Right lobe of liver (tissue), 4 donors: ENCODE results near the gene MINK1.

ENCODE experiments used
- POLR2A ChIP-seq: fragments of 450-650 bp; IDR thresholded peaks from one replicate; pipeline ENCODE4 v1.6.1; 2017; ENCODE audit warnings: antibody characterized with exemption, mild to moderate bottlenecking
- TF ChIP-seq, protein P1 (sequence below), 4 donors: fragments of 200-600 bp in 3 of 4; fragments of 450-650 bp in 1 of 4; IDR thresholded peaks; one replicate each; pipeline versions ENCODE4 v1.5.1 to v1.8.0; 2016 to 2022; ENCODE audit warnings: antibody characterized with exemption in 4 of 4, mild to moderate bottlenecking in 2 of 4
- donor health status: DM: no; HTN: no; CAD: no.
- donor health status: DM: no; HTN: no; CAD: no.
- donor health status: DM: no; HTN: yes; CAD: no.

DNA sequence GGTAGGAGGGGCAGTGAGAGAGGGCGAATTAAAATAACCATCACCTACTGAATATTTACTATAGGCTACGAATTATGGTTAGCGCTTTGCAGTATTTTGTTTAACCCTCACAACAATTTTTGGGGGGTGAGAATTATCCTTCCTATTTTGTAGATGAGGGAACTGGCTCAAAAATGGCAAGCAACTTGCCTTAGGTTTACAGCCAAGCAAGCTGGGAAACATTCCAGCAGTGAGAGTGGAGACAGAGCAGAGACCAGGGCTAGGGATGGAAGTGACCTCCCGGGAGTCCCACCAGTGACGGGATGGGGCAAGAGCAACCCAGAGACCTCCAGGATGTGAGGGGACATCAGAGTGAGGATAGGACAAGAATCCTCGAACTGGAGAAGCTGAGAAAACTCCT, 46.6 kb upstream of the MINK1 start:
- TF ChIP-seq, protein P1, sequence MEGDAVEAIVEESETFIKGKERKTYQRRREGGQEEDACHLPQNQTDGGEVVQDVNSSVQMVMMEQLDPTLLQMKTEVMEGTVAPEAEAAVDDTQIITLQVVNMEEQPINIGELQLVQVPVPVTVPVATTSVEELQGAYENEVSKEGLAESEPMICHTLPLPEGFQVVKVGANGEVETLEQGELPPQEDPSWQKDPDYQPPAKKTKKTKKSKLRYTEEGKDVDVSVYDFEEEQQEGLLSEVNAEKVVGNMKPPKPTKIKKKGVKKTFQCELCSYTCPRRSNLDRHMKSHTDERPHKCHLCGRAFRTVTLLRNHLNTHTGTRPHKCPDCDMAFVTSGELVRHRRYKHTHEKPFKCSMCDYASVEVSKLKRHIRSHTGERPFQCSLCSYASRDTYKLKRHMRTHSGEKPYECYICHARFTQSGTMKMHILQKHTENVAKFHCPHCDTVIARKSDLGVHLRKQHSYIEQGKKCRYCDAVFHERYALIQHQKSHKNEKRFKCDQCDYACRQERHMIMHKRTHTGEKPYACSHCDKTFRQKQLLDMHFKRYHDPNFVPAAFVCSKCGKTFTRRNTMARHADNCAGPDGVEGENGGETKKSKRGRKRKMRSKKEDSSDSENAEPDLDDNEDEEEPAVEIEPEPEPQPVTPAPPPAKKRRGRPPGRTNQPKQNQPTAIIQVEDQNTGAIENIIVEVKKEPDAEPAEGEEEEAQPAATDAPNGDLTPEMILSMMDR (IDR thresholded peaks at IDR 0.05): no peak
- TF ChIP-seq POLR2A: no peak
